ENCODE data around the gene RTF1.
"Not testable (repeated sequence)": the region's sequence is repeated elsewhere in the genome, so short reads cannot be mapped to it uniquely, and the experiment has no call there.

The RTF1 gene

DNA sequence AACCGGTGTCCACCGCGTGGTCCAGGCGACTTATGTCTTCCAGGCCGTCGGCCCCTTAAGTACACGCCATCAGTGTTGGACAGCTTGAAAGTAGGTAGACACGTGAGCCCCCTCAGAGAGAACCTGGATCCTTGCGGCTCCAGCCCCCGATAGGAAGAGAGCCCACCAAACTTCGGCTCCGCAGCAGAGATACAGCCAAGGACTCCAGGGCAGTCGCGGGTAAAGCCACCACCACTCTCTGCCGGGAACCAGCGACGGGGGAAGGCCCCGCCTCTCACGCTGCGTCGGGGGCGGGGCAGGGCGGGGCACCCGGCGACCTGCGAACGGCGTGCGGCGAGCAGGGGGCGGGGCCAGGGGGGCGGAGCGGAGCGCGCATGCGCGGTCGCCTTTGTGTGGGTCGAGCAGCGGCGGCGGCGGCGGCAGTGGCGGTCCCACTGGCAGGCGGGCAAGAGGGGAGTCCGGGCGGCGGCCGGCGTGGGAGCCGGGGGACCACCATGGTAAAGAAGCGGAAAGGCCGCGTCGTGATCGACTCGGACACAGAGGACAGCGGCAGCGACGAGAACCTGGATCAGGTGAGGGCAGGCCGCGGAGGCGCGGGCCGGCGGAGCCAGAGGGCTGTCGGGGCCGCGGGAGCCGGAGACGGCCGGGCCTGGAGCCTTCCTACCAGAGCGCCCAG lies at the start of gene RTF1:
Gene RTF1, plus strand, starts transcription at position 354 of the 676 bp plus-strand sequence. Its CDS starts 21 bp downstream, at position 375.
- in situ Hi-C loops (cut with HindIII; ENCODE audit: low sequenced_read_pairs), result no loop called here

DNA sequence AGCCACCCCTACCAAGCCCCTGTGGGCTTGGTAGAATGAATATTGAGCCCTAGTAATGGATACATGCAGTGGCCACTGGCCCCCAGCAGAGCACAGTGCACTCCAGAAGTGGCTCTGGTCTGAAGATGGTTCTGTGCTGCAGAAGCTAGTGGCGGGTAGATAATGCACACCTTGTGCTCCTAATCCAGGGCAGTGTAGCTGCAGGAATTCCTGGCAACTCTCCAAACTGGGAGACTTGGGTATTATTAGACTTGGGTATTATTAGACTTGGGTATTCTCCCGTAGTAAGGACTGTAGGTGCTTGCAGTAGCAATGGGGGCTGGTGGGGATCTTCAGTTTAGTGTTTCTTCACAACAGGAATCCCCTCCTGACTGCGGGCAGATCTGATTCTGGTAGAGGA lies 49.5 kb upstream of the RTF1 start:
- in situ Hi-C loops (cut with HindIII; ENCODE audit: low sequenced_read_pairs), result no loop called here

DNA sequence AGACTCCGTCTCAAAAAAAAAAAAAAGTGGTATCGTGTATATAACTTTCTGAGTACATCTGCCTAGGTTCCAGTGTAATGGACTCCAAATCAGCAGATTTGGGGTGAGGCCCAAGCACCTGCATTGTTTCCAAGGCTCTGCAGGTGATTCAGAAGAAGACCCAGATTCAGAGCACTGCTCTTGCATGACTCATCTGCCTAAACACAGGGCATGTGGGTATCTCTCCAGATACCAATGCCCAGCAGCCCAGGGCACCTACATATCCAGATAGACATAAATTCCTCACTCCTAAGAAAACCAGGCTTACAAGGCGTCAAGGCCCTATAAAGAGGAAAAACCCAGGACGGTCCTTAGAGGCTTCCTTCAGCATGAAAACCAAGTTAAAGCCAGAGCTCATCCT lies 38.9 kb upstream of the RTF1 start:
- in situ Hi-C loops (cut with HindIII; ENCODE audit: low sequenced_read_pairs), result no loop called here

DNA sequence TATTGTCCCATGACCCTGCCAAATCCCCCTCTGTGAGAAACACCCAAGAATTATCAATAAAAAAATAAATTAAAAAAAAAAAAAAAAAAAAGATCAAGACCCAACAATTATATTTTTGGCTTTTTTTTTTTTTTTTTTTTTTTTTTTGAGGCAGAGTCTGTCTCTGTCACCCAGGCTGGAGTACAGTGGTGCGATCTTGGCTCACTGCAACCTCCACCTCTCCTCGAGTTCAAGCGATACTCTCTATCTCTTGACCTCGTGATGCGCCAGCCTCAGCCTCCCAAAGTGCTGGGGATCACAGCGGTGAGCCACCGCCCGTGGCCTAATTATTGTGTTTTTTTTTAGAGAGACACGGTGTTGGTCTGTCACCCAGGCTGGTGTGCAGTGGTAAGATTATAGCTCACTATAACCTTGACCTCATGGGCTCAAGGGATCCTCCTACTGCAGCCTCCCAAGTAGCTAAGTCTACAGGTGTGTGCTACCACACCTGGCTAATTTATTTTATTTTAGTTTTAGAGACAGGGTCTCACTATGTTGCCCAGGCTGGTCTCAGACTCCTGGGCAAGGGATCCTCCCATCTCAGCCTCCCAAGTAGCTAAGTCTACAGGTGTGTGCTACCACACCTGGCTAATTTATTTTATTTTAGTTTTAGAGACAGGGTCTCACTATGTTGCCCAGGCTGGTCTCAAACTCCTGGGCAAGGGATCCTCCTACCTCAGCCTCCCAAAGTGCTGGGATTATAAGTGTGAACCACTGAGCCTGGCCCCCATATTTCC lies 32.7 kb upstream of the RTF1 start:
- in situ Hi-C loops (cut with HindIII; ENCODE audit: low sequenced_read_pairs), result not testable (repeated sequence)

DNA sequence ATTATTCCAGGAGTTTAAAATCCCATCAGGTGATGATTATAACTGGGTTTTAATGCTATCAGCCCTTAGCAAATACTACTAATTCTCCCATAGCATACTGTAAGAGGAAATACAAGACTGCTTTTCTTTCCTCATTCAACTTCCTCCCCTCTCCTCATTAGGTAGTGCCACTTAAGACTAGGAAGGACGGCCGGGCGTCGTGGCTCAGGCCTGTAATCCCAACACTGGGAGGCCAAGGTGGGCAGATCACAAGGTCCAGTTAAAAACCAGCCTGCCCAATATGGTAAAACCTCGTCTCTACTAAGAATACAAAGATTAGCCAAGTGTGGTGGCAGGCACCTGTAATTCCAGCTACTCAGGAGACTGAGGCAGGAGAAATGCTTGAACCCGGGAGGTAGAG lies 29.2 kb upstream of the RTF1 start:
- in situ Hi-C loops (cut with HindIII; ENCODE audit: low sequenced_read_pairs), result no loop called here

DNA sequence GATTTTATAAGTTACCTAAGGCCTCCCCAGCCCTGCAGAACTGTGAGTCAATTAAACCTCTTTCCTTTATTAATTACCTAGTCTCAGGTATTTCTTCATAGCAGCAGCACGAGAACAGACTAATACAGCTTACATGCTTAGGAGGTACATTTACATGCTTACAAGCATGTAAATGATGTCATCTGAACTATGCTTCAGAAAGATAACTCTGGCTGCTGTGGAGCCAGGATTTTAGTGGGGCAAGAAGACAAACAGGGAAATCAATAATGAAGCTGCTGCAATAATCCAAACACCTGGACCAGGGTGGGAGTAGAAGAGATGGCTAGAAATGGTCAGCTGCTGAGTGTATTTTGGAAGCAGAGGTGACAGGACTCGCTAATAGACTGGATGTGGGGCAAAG lies 24.2 kb upstream of the RTF1 start:
- in situ Hi-C loops (cut with HindIII; ENCODE audit: low sequenced_read_pairs), result no loop called here

DNA sequence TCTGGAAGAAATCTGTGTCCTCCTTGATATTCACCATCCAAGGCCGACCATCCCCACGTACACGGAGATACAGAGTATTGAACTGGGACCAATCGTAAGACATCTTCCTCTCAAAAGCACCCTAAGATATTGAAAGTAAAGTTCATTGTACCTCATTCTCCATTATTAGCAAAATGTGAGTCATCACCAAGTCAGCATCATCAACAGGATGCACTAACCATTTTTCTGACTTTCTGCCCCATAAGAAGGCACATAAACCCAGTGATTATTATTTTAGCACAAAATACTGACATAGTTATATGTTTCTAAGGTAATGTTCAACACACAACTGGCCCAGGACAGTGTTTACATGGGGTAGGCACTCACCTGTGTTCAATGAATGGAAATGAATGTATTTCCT lies 22.0 kb upstream of the RTF1 start:
- in situ Hi-C loops (cut with HindIII; ENCODE audit: low sequenced_read_pairs), result no loop called here

DNA sequence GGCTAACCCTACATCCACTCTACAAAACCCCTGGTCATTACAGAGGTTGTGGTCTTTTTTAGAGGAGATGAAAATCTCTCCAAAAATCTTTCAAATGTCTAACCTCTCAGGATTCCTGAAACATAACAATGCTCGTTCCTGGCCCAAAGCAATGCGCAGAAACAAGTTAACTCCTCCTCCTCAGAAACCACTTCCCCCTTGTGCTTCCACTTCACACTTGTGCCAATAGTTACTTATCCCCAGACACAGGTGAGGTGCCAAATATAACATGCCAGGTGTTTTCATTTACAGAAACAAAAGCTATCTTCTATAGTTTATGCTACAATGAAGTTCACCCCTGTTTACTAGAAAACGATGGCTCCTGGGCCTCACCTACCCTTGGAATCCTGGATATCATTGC lies 20.8 kb upstream of the RTF1 start:
- in situ Hi-C loops (cut with HindIII; ENCODE audit: low sequenced_read_pairs), result no loop called here

DNA sequence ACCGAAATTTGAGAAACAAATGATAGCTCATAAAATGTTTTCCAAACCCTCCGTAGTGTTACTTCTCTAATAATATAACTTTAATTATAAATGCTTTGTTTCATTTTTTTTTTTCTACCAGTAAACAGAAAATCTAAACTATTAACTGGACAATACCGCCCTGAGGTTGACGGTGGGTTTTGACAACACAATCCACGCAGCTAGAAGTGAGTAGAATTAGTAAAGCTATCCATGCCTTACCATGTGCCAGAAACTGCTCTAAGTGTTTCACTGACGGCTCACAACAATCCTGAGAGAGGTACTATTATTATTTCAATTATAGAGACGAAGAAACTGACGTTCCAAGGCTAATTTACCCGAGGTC lies 15.0 kb upstream of the RTF1 start:
- in situ Hi-C loops (cut with HindIII; ENCODE audit: low sequenced_read_pairs), result no loop called here

DNA sequence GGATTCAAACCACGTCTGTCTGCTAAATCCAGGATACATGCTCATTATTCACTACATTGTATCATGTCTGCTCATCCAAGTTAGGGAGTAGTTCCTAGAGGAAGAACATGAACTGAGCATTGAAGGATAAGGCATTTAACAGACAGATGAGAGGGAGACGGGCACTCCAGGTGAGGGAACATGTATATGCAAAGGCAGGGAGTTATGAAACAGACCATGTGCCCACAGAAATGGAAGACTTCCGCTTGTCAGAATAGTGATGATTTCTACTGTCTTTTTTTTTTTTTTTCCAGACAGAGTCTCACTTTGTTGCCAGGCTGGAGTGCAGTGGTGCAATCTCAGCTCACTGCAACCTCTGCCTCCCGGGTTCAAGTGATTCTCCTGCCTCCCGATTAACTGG lies 9.6 kb upstream of the RTF1 start:
- in situ Hi-C loops (cut with HindIII; ENCODE audit: low sequenced_read_pairs), result no loop called here

DNA sequence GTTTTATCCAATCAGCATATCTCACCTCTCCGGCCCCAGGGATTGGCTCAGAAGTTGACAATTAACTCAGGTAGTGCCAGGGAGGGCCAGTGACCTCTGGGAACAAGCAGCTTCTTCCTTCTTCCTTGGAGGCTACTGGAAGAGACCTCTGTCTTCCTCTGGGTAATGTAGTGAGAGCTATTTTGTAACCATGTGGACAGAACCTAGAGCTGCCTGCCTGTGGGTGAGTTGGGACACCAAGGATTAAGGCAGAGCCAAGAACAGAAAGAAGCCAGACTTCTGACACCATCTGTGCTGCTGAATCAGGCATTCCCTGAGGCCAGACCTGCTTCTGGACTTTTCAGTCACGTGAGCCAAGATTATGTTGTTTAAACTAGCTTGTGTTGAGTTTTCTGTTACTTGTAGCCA lies 8.7 kb upstream of the RTF1 start:
- in situ Hi-C loops (cut with HindIII; ENCODE audit: low sequenced_read_pairs), result no loop called here

DNA sequence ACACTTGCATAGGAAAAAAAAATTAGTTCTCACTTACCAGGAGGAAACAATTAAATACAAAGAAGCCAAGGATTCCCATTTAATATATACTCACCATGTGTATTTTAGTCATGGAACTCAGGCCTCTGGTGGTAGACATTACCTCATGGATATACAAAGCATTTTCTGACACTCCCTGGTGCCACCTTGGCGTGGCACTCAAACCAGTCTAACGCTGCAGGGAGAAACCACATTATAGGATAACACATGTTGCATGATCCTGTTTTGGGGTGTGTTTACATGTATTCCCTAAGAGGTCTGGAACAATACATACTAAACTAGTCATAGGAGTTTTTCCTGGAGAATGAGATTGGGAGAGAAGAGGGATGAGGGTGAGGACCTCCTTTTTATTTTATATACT lies 5.9 kb upstream of the RTF1 start:
- in situ Hi-C loops (cut with HindIII; ENCODE audit: low sequenced_read_pairs), result no loop called here

DNA sequence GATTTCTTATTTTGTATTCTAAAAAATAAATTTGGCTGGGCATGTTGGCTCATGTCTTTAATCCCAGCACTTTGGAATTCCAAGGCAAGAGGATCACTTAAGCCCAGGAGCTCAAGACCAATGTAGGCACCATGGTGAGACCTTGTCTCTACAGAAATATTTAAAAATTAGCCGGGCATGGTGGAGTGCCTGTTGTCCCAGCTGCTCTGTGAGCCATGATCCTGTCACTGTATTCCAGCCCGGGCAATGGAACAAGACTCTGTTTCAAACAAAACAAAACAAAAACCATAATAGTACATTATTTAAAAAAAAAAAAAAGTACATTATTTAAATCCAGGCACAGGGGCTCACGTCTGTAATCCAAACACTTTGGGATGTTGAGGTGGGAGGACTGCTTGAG lies 5.5 kb upstream of the RTF1 start:
- in situ Hi-C loops (cut with HindIII; ENCODE audit: low sequenced_read_pairs), result no loop called here

DNA sequence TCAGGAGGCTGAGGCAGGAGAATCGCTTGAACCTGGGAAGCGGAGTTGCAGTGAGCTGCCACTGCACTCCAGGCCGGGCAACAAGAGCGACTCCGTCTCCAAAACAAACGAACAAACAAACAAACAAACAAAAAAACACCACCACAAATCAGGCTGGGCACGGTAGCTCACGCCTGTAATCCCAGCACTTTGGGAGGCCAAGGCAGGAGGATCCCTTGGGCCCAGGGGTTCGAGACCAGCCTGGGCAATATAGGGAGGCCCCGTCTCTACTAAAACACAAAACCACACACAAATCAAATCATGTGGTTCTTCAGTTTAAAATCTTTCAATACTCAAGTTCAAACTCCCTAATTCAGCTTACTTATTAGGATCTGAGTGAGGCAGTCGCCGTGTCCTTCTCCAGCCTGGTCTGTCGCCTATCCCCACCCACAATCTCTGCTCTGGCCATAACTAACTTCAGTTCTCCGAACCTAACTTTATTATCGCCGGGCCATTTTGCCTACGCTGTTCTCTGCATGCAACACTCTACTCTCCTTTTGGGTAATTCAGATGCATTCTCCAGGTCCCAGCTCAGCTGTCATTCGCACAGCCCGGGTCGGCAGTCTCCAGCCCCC lies 660 bp upstream of the RTF1 start:
- in situ Hi-C loops (cut with HindIII; ENCODE audit: low sequenced_read_pairs), result no loop called here

DNA sequence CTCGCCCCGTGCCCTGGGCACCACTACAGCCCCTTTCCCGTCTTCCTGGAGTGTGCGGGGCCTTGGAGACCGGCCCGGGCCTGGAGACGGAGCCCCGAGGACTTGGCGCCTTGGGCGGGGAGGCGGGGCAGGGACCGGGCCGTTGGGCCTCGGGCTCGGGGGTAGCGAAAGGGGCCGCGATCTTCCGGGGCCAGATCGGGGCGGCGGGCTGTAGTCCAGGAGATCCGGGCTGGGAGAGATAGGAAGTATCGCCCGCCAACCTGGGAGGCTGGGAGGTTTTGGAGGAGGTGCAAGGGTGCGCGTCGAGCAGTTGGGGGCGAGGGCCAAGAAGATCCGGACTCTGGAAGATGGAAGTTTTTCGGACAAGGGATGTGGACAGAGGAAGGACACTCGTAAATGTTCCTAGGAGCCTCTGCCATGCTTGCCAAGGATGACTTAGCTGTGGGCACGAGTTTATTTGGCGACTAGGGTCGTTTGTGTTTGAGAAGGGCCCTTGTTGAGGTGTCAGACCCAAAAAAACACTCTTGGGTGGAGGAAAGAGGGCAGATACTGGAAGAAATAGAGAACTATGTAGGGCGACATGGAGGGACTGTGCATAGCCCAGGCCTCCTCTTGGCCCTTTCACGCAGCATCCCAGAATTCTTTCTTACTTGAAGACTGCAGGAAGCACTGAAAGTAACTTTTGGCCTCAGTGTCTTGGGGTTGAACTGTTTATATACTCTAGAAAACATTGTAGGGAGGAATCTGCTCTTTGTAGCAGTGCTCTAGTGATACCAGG lies 712 bp downstream of the RTF1 start:
- in situ Hi-C loops (cut with HindIII; ENCODE audit: low sequenced_read_pairs), result no loop called here

DNA sequence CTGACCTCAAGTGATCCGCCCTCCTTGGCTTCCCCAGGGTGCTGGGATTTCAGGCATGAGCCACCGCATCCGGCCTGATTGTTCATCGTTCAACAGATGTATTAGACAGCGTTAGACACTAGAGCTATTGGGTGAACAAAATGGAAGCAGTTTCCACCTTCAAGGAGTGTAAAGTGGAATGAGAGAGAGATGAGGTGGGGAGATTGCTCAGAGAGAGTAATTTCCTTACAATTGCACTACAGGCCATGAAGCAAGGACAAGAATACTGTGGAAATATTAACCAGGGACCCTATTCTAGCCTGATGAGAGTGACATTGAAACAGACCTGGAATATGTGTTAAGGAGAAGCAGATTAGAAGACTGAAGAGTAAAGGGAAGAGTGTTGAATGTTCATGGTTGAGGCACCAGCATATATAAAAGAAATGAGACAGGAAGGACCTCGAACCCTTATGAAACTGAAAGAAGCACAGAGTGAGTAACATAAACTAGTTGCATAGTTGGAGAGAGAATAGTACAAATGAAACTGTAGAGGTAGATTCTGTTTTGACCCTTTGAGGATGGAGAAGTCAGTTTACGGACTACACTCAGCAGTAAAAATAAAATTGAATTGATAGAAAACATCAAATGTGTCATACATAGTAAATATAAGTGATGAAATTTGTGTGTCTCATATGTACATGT lies 7.2 kb downstream of the RTF1 start:
- in situ Hi-C loops (cut with HindIII; ENCODE audit: low sequenced_read_pairs), result no loop called here

DNA sequence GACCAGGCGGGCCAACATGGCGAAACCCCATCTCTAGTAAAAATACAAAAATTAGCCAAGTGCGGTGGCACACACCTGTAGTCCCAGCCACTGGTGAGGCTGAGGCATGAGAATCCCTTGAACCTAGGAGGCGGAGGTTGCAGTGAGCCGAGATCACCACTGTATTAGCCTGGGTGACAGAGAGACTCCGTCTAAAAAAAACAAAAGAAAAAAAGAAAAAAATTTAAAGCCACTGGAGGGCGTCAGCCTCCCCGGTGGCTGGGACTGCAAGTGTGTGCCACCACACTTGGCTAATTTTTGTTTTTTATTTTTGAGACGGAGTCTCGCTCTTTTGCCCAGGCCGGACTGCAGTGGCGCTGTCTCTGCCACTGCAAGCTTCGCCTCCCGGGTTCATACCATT lies 7.9 kb downstream of the RTF1 start:
- in situ Hi-C loops (cut with HindIII; ENCODE audit: low sequenced_read_pairs), result no loop called here

DNA sequence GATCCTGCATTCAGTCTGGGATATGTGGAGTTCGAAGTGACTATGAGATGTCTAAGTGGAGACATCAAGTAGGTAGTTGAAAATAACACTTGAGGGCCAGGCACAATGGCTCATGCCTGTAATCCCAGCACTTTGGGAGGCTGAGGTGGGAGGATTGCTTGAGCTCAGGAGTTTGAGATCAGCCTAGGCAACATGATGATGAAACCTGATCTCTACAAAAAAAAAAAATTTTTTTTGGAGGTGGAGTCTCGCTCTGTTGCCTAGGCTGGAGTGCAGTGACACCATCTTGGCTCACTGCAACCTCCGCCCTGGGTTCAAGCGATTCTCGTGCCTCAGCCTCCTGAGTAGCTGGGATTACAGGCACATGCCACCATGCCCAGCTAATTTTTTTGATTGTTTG lies 9.0 kb downstream of the RTF1 start:
- in situ Hi-C loops (cut with HindIII; ENCODE audit: low sequenced_read_pairs), result not testable (repeated sequence)

DNA sequence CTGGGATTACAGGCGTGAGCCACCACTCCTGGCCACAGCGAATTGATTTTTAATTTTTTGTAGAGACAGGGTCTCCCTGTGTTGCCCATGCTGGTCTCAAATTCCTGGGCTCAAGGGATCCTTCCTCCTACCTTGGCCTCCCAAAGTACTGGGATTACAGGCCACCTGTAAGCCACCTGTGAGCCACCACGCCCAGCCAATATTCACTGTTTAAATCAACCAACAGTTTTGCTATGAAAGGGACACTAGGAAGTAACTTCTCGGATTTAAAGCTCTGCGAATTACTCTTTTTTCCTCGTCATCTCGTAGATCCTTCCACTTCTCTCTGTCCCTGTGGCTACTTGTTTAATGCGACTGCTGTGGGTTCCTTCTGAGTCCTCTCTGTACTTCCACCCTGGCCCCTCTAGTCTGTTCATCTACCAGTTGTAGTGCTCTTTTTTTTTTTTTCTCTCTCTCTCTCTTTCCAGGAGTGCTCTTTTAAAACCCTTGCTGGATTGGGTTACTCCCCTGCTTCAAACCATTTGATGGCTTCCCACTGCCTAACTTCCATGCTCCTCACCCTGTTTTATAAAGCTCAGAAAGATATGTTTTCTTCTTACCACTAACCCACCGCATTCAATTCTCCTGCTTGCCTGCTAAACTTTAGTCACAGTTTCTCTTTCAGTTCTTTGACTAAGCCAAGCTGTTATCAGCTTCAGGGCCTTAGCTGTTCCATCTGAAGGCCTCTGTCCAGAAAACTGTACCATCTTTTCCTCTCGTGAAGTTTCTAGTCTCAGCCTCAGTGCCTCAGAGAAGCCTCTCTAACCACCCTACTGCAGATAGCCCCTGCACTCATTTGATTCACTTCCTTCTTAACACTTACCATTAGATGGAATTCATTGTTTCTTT lies 12.4 kb downstream of the RTF1 start:
- in situ Hi-C loops (cut with HindIII; ENCODE audit: low sequenced_read_pairs), result no loop called here

All from DLD1 (cell line).